Fibroblast of lung (primary cell): ENCODE results near the gene GRID1. TPM values are rescaled to one million over a fixed set of nuclear protein-coding genes. Genes with fewer than 3 reads are reported as not detected.

Source experiments
- DNase-seq, 2 donors: peaks; one replicate each; pipeline versions ENCODE4 v3.0.0 to v3.0.0-alpha.2; 2010; ENCODE audit warnings: low read depth in 2 of 2
- H2AFZ ChIP-seq: 2 replicates; pipeline ENCODE4 v1.5.1; 2012; ENCODE audit warnings: low read length, control low read depth, inconsistent platforms
- H3K27ac ChIP-seq: 2 replicates; pipeline ENCODE4 v1.5.1; 2011; ENCODE audit warnings: low read length, control low read depth; ENCODE audit not compliant: insufficient read depth
- H3K27me3 ChIP-seq: 2 replicates; pipeline ENCODE4 v1.5.1; 2011; ENCODE audit warnings: mild to moderate bottlenecking, low read length; ENCODE audit not compliant: control insufficient read depth, insufficient read depth
- H3K36me3 ChIP-seq: 2 replicates; pipeline ENCODE4 v1.5.1; 2011; ENCODE audit warnings: low read length; ENCODE audit not compliant: control insufficient read depth, insufficient read depth
- H3K4me1 ChIP-seq: 2 replicates; pipeline ENCODE4 v1.5.1; 2011; ENCODE audit warnings: low read length; ENCODE audit not compliant: control insufficient read depth, insufficient read depth; ENCODE audit errors: extremely low read depth
- H3K4me2 ChIP-seq: 2 replicates; pipeline ENCODE4 v1.5.1; 2011; ENCODE audit warnings: low read length, control low read depth; ENCODE audit not compliant: insufficient read depth; ENCODE audit errors: extremely low read depth
- H3K4me3 ChIP-seq, 4 experiments: fragments of 200-600 bp in 1 of 4; sonication (generic) in 1 of 4; replicated peaks in 1 of 4; 2 replicates each; pipeline ENCODE4 v1.5.1; 2011 to 2016; ENCODE audit warnings: low read length in 4 of 4, low read depth in 3 of 4, mild to moderate bottlenecking in 3 of 4, control low read depth in 2 of 4, inconsistent platforms in 1 of 4, mixed read lengths in 1 of 4; ENCODE audit not compliant: insufficient read depth in 1 of 4; ENCODE audit errors: control extremely low read depth in 1 of 4
- H3K79me2 ChIP-seq: 2 replicates; pipeline ENCODE4 v1.5.1; 2012; ENCODE audit warnings: mild to moderate bottlenecking, low read length, inconsistent platforms; ENCODE audit not compliant: control insufficient read depth, insufficient read depth
- H3K9ac ChIP-seq: 2 replicates; pipeline ENCODE4 v1.5.1; 2011; ENCODE audit warnings: mild to moderate bottlenecking, low read length, control low read depth; ENCODE audit not compliant: insufficient read depth
- H3K9me3 ChIP-seq: 2 replicates; pipeline ENCODE4 v1.5.1; 2012; ENCODE audit warnings: low read depth, low read length; ENCODE audit not compliant: control insufficient read depth, insufficient read depth
- H4K20me1 ChIP-seq: 2 replicates; pipeline ENCODE4 v1.5.1; 2011; ENCODE audit warnings: low read length; ENCODE audit not compliant: control insufficient read depth, insufficient read depth; ENCODE audit errors: extremely low read depth
- CTCF ChIP-seq, 2 donors: IDR thresholded peaks in 1 of 2; conservative IDR thresholded peaks in 1 of 2; 1 replicate in 1 of 2; 2 replicates in 1 of 2; pipeline ENCODE4 v1.5.1; 2011 to 2012; ENCODE audit warnings: low read length in 2 of 2, control low read depth in 1 of 2, inconsistent platforms in 1 of 2, low read depth in 1 of 2, mild to moderate bottlenecking in 1 of 2
- EZH2 ChIP-seq: IDR thresholded peaks from 2 replicates; pipeline ENCODE4 v1.5.1; 2012; ENCODE audit warnings: low read length, control low read depth, mild to moderate bottlenecking; ENCODE audit errors: missing control alignments
- polyA plus RNA-seq, 2 donors: library from polyadenylated mRNA; depleted of rRNA in 1 of 2; stranded (reverse) in 1 of 2; unstranded in 1 of 2; fragments of >200 nt; gene quantifications; 2 replicates each; pipeline ENCODE4 v1.2.1, GENCODE V29; 2011 to 2012; ENCODE audit warnings: missing spikeins in 1 of 2
- total RNA-seq: library from RNA; depleted of rRNA; stranded (reverse); fragments of >200 nt; gene quantifications from 2 replicates; pipeline ENCODE4 v1.2.1, GENCODE V29; 2014

Gene GRID1
- total and polyA plus RNA-seq, 2 donors (not counting 1 experiment from before 2014, with no cell fraction given), result 0.03 to 0.33 TPM

GRCh38 chr10:86410542-86411124 lies 44.0 kb upstream of the GRID1 start:
- no peak overlapping the region for H3K9ac ChIP-seq
- DNase-seq, result peak; percentile 60 to 84
- no peak overlapping the region for H3K4me3 ChIP-seq
- no peaks in the 10 kb centered on the region for H3K27me3 ChIP-seq
- H4K20me1 ChIP-seq, result no peaks in the 10 kb centered on the region
- H3K79me2 ChIP-seq, result no peaks in the 10 kb centered on the region
- no peak overlapping the region for H3K27ac ChIP-seq
- no peak overlapping the region for H2AFZ ChIP-seq
- peaks cover 2% of the 10 kb centered on the region for H3K4me1 ChIP-seq
- no peaks in the 10 kb centered on the region for H3K36me3 ChIP-seq
- H3K4me2 ChIP-seq, result no peak overlapping the region
- H3K9me3 ChIP-seq, result no peaks in the 10 kb centered on the region
- TF ChIP-seq CTCF (conservative IDR thresholded peaks at IDR 0.05 in 1 of 2, IDR thresholded peaks at IDR 0.05 in 1 of 2; ENCODE audit: low read depth in 1 of 2, low read length in 2 of 2) (no peak), EZH2 (no peak)

- Histone ChIP-seq H3K27me3 (no peaks in the 10 kb centered on the region), H3K4me1 (peaks cover 2% of the 10 kb centered on the region), H3K27ac (no peak overlapping the region), H3K79me2 (no peaks in the 10 kb centered on the region), H3K36me3 (no peaks in the 10 kb centered on the region), H3K9ac (no peak overlapping the region), H2AFZ (no peak overlapping the region), H4K20me1 (no peaks in the 10 kb centered on the region), H3K4me2 (no peak overlapping the region), H3K4me3 (no peak overlapping the region), H3K9me3 (no peaks in the 10 kb centered on the region)
- TF ChIP-seq CTCF (conservative IDR thresholded peaks at IDR 0.05 in 1 of 2, IDR thresholded peaks at IDR 0.05 in 1 of 2; ENCODE audit: low read depth in 1 of 2, low read length in 2 of 2), result no peak
- TF ChIP-seq EZH2, result no peak
- DNase-seq, result no peak
Observed at GRCh38 chr10:86409183-86409582, 42.6 kb upstream of the GRID1 start.

- Histone ChIP-seq H3K27ac (no peak overlapping the region), H3K4me2 (no peak overlapping the region), H3K79me2 (no peaks in the 10 kb centered on the region), H3K27me3 (no peaks in the 10 kb centered on the region), H2AFZ (no peak overlapping the region), H4K20me1 (no peaks in the 10 kb centered on the region), H3K4me1 (peaks cover 11% of the 10 kb centered on the region), H3K9ac (no peak overlapping the region), H3K36me3 (no peaks in the 10 kb centered on the region), H3K9me3 (no peaks in the 10 kb centered on the region), H3K4me3 (no peak overlapping the region)
- TF ChIP-seq EZH2 (no peak), CTCF (conservative IDR thresholded peaks at IDR 0.05 in 1 of 2, IDR thresholded peaks at IDR 0.05 in 1 of 2; ENCODE audit: low read depth in 1 of 2, low read length in 2 of 2) (no peak)
- DNase-seq, result no peak
Observed at GRCh38 chr10:86403183-86403797, 36.7 kb upstream of the GRID1 start.
